C4-2B (cell line): ENCODE measurements around the gene VGLL4.

Experiments
- CTCF ChIP-seq: fragments of 450-650 bp; conservative IDR thresholded peaks from 2 replicates; pipeline ENCODE4 v1.5.1; 2017; ENCODE audit warnings: mild to moderate bottlenecking
- ZFX ChIP-seq: fragments of 450-650 bp; IDR thresholded peaks from 2 replicates; pipeline ENCODE4 v1.6.1; 2017

GRCh38 chr3:11648735-11649134, 5.0 kb upstream of the VGLL4 start:
- TF ChIP-seq CTCF (no peak), ZFX (no peak)
